ENCODE measurements around the gene PCDHGA4.

Gene PCDHGA4

GRCh38 chr5:141398608-141399007 lies 43.8 kb downstream of the PCDHGA4 start:
- TF ChIP-seq CTCF (IDR thresholded peaks at IDR 0.05; ENCODE audit: low read depth, low read length) = no peak
- no peak for DNase-seq (ENCODE audit: low read depth, low spot score)
- in situ Hi-C loops (cut with HindIII; ENCODE audit: low sequenced_read_pairs) = no loop called here
- no peak overlapping the region for H3K4me3 ChIP-seq (ENCODE audit: low read depth, low read length)

- TF ChIP-seq CTCF (IDR thresholded peaks at IDR 0.05; ENCODE audit: low read depth, low read length) = no peak
- no peak for DNase-seq (ENCODE audit: low read depth, low spot score)
- no peak overlapping the region for H3K4me3 ChIP-seq (ENCODE audit: low read depth, low read length)
- in situ Hi-C loops (cut with HindIII; ENCODE audit: low sequenced_read_pairs) = no loop called here
Observed at GRCh38 chr5:141399555-141400258, 44.9 kb downstream of the PCDHGA4 start.

- H3K4me3 ChIP-seq (ENCODE audit: low read depth, low read length) = peak within 1 kb of the TSS; percentile 29
- TF ChIP-seq CTCF (IDR thresholded peaks at IDR 0.05; ENCODE audit: low read depth, low read length) = peak; percentile 39
- in situ Hi-C loops (cut with HindIII; ENCODE audit: low sequenced_read_pairs) = no loop called here
- DNase-seq (ENCODE audit: low read depth, low spot score) = peak; percentile 42
Observed at GRCh38 chr5:141402553-141403243, 47.9 kb downstream of the PCDHGA4 start, which contains the start of gene PCDHGA9. PCDHGA9 (plus strand) TSS chr5:141402778; CDS start chr5:141402953, 175 bp downstream.

GRCh38 chr5:141403387-141403786 lies 48.6 kb downstream of the PCDHGA4 start:
- no peak for DNase-seq (ENCODE audit: low read depth, low spot score)
- peak overlapping the region; percentile 29 for H3K4me3 ChIP-seq (ENCODE audit: low read depth, low read length)
- no peak for TF ChIP-seq CTCF (IDR thresholded peaks at IDR 0.05; ENCODE audit: low read depth, low read length)
- in situ Hi-C loops (cut with HindIII; ENCODE audit: low sequenced_read_pairs) = no loop called here
